ENCODE results near the gene FRMD7.

- TF ChIP-seq, protein P1, sequence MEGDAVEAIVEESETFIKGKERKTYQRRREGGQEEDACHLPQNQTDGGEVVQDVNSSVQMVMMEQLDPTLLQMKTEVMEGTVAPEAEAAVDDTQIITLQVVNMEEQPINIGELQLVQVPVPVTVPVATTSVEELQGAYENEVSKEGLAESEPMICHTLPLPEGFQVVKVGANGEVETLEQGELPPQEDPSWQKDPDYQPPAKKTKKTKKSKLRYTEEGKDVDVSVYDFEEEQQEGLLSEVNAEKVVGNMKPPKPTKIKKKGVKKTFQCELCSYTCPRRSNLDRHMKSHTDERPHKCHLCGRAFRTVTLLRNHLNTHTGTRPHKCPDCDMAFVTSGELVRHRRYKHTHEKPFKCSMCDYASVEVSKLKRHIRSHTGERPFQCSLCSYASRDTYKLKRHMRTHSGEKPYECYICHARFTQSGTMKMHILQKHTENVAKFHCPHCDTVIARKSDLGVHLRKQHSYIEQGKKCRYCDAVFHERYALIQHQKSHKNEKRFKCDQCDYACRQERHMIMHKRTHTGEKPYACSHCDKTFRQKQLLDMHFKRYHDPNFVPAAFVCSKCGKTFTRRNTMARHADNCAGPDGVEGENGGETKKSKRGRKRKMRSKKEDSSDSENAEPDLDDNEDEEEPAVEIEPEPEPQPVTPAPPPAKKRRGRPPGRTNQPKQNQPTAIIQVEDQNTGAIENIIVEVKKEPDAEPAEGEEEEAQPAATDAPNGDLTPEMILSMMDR (conservative IDR thresholded peaks at IDR 0.05; ENCODE audit: low read depth in 2 of 2), result no peak
- TF ChIP-seq POLR2AphosphoS5 (IDR thresholded peaks at IDR 0.05; ENCODE audit: low read depth) (no peak), EZH2phosphoT487 (IDR thresholded peaks at IDR 0.05; ENCODE audit: unreplicated experiment) (no peak), EZH2 (IDR thresholded peaks at IDR 0.05; ENCODE audit: low read depth, unreplicated experiment) (no peak)
Observed at GRCh38 chrX:132101799-132102198, 26.0 kb downstream of the FRMD7 start.

Data from GM23338 (cell line).